Stimulated activated naive CD8-positive, alpha-beta T cell treated with anti-CD3 and anti-CD28 coated beads, Interleukin-15, amount 100 ng/mL, for 72 hours (primary cell): ENCODE data around the gene AKR1C2.
A peak's percentile ranks its signal among the peaks of the same experiment; 100 is the strongest.
"Not testable (repeated sequence)": the region's sequence is repeated elsewhere in the genome, so short reads cannot be mapped to it uniquely, and the experiment has no call there.

Experiments used
- ATAC-seq: fragments of 150-1000 bp; cut with Tn5 transposase; 2 replicates; pipeline ENCODE4 v1.10.0; 2021; ENCODE audit warnings: mild to moderate bottlenecking, moderate library complexity
- DNase-seq, 2 donors: peaks; one replicate each; pipeline ENCODE4 v3.0.0; 2021 to 2022
- H3K27ac Mint-ChIP-seq, 2 donors: one replicate each; pipeline ENCODE4 v1.8.0; 2022; ENCODE audit warnings: mild to moderate bottlenecking in 2 of 2, mixed read lengths in 2 of 2, moderate library complexity in 2 of 2
- H3K27me3 Mint-ChIP-seq: one replicate; pipeline ENCODE4 v1.8.0; 2022; ENCODE audit warnings: mixed read lengths
- H3K4me1 Mint-ChIP-seq: one replicate; pipeline ENCODE4 v1.8.0; 2022; ENCODE audit warnings: mild to moderate bottlenecking, mixed read lengths
- H3K4me3 Mint-ChIP-seq, 2 donors: one replicate each; pipeline ENCODE4 v1.8.0; 2022; ENCODE audit warnings: mild to moderate bottlenecking in 2 of 2, mixed read lengths in 2 of 2, moderate library complexity in 1 of 2
- H3K9me3 Mint-ChIP-seq, 2 donors: one replicate each; pipeline ENCODE4 v1.8.0; 2022; ENCODE audit warnings: mixed read lengths in 2 of 2

Gene AKR1C2

DNA sequence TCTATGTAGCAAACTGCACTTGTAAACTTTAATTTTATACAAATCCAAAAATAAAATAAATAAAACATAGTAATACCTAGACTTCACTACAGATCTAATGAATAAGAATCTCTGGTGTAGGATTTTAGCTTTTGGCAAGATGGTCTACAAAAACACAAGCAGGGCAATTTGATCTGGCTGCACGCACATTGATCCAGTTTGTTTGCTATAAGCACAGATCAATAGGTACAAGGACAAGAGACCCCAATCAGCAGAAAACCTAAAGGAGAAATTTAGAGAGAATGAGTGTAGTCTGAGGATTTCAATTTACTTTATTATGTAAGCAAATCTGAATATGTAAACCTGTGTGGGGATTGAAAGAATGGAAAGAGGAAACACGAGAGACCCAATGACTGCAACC is 7.7 kb upstream of the AKR1C2 start:
- H3K27ac Mint-ChIP-seq, ATAC-seq, H3K27me3 Mint-ChIP-seq, H3K4me1 Mint-ChIP-seq, DNase-seq, H3K9me3 Mint-ChIP-seq, H3K4me3 Mint-ChIP-seq: not testable (repeated sequence)

DNA sequence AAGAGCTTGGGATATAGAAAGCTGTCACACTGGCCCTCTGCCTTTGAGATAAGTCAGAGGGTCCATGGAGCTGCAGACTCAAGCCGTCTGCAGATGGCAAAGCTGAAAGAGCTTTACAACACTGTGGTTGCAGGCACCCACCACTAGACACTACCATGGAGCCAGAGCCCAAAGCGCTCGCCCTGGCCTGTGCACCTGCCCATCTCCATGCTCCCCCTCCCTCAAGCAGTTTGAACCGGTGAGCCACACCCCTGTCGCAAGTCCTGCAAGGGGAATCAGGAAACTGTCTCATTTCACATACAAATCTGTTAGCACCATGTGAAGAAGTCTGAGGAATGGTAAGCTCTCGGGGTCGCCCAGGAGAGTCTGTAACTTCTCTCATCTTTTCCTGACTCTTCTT is 6.4 kb upstream of the AKR1C2 start:
- peak overlapping the region in 1 of 2 donors; percentile 42 for H3K27ac Mint-ChIP-seq
- DNase-seq, H3K4me1 Mint-ChIP-seq, ATAC-seq, H3K27me3 Mint-ChIP-seq, H3K4me3 Mint-ChIP-seq, H3K9me3 Mint-ChIP-seq: not testable (repeated sequence)

DNA sequence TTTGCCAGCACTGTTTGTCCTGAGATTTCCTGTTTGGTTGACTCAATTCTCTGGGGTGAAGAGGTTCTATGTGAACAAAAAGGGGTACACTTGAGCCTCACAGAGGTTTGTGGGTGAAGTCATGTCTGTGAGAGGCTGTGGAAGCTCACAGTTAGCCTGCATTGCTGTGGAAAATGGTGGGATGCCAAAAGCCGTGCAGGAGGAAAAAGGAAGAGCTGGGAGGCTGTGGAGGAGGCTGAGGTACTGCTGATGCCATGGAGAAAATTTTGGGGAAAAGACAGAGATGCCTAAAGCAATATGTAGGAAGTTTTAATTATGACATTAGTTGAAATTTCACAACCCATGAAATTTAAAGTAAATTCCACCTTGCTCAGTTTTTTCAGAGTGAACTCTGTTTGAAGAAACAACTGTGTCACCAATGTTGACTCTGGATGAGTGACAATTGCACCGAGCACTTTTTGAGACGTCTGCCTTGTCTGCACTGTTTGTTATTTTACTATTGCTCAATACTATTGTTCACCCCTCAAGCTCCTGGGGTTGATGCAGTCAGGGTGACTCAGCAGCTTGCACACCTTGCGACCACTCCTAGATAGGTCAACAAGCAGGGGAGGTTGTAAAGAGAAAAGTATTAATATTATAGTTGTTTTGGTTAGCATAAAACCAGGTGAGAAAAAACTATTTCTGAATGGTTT is 5.3 kb upstream of the AKR1C2 start:
- H3K9me3 Mint-ChIP-seq, H3K4me3 Mint-ChIP-seq, H3K4me1 Mint-ChIP-seq, DNase-seq, H3K27ac Mint-ChIP-seq, H3K27me3 Mint-ChIP-seq, ATAC-seq: not testable (repeated sequence)

DNA sequence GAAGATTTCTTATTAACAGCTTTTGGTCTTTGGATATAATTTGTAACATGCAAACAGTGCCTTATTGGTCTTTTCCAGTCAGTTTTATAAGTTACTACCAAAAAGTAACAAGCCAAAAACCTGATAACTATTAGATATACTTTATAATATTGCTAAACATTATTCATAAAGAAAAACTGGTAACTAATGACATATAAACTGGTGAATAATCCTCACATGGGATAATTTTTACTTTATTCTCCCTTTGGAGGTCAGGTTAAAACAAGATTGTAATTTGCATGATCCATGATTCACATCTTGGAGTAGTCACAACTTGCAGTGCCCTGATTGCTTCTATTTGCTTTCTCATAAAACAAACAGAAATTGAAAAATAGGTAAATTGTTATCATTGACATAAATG is 844 bp upstream of the AKR1C2 start:
- H3K27ac Mint-ChIP-seq, H3K4me3 Mint-ChIP-seq, DNase-seq, ATAC-seq, H3K9me3 Mint-ChIP-seq, H3K27me3 Mint-ChIP-seq, H3K4me1 Mint-ChIP-seq: not testable (repeated sequence)

DNA sequence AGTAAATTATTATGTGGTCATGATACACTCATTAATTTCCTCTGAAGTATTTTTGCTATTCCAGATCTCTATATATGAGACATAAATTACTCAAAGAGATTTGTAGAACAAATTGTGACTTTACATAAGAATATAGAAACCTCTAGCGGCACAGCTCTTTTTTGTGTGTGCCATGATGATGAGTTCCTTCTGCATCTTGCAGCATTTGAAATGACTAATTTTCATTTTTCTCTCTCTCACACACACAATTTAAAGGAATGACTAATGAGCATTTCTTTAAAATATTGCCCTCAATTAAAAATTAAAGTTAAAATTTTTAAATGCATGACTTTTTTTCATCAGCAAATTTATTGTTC is 351 bp upstream of the AKR1C2 start:
- not testable (repeated sequence) for H3K27me3 Mint-ChIP-seq, DNase-seq, H3K9me3 Mint-ChIP-seq, H3K4me1 Mint-ChIP-seq, H3K4me3 Mint-ChIP-seq, ATAC-seq, H3K27ac Mint-ChIP-seq

DNA sequence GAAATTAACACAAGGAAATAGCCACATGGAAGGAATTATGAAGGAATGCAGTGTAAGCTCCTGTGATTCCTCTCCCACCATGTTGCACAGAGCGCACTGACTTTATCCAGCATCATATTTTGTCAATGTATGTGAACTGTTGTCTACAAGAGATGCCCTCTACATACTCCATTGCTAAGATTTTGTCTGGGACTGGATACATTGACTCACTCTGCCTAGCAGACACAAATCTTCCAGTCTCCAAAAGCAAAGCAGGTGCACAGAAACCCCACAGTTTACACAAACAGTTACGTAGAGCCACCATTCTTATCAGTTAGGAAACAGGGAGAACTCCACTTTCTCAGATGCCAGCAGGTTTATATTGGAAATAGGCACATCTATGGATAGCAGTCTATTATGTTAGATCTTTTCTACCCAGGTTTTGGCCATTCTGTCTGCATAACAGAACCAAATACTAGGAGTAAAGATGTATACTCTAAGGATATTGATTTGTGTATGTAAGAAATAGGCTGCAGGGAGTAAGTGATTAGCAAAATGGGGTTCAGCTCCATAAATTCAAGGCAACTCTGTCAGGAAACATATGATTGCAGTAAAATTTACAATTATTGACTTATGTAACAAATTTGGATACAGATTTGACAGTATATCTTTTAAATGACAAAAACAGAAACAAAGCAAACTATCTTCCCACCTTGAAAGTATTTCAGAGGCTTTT is 1.5 kb downstream of the AKR1C2 start:
- no peaks in the 10 kb centered on the region for H3K27me3 Mint-ChIP-seq
- ATAC-seq, result no peak

DNA sequence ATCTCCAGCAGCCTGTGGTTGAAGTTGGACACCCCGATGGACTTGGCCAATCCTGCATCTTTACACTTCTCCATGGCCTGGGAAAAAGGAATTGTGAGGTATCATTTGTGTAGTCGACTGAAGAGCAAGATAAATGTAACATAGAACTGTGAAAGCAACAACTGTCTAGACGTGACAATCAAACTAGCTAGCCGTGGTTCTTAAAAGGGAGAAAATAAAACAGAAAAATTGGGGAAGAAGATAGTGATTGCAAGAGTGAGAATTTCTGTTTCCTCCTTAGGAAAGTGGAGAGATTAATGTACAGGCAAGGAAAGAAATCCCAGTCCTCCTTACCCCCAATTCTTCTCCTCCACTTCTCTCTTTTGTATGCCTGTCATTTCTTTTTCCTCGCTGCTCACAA is 5.0 kb downstream of the AKR1C2 start:
- Mint-ChIP-seq H3K4me3 (no peak overlapping the region), H3K27ac (no peak overlapping the region), H3K4me1 (no peaks in the 10 kb centered on the region), H3K27me3 (no peaks in the 10 kb centered on the region), H3K9me3 (no peaks in the 10 kb centered on the region)
- ATAC-seq (no peak), DNase-seq (no peak)

More for the DNA sequence above, 1.5 kb downstream of the AKR1C2 start:
- Mint-ChIP-seq H3K4me1 (no peaks in the 10 kb centered on the region), H3K27ac (no peak overlapping the region), H3K4me3 (no peak overlapping the region), H3K9me3 (no peaks in the 10 kb centered on the region)
- DNase-seq, result no peak

DNA sequence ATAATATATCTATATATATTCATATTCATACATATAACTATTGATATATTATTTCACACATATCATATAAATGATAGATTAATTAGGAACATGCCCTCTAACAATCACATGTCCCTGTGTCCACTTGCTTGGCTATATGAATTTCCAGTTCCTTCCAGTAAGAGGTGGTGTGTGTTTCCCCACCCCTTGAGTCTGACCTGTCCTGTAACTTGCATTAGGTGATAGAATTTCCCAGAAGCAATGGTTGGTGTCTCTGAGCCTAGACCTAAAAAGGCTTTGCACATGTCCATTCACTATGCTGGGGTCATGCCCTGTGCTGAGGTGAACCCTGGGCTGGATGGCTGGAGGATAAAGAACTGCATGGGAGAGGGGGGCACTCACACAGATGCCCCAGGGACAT is 9.4 kb downstream of the AKR1C2 start:
- not testable (repeated sequence) for ATAC-seq, H3K9me3 Mint-ChIP-seq, H3K4me3 Mint-ChIP-seq, H3K4me1 Mint-ChIP-seq, DNase-seq, H3K27me3 Mint-ChIP-seq, H3K27ac Mint-ChIP-seq

DNA sequence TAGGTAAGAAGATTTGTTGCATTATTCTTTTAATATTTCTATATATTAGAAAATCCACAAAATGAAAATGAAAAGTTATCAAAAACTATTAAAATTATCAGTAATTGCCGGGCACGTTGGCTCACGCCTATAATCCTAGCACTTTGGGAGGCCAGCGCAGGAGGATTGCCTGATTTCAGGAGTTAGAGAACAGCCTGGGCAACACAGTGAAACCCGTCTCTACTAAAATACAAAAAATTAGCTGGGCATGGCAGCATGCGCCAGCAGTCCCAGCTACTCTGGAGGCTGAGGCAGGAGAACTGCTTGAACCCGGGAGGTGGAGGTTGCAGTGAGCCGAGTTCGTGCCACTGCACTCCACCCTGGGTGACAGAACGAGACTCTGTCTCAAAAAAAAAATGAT is 11.1 kb downstream of the AKR1C2 start:
- not testable (repeated sequence) for H3K27ac Mint-ChIP-seq, H3K4me3 Mint-ChIP-seq, H3K9me3 Mint-ChIP-seq, H3K4me1 Mint-ChIP-seq, DNase-seq, ATAC-seq, H3K27me3 Mint-ChIP-seq

DNA sequence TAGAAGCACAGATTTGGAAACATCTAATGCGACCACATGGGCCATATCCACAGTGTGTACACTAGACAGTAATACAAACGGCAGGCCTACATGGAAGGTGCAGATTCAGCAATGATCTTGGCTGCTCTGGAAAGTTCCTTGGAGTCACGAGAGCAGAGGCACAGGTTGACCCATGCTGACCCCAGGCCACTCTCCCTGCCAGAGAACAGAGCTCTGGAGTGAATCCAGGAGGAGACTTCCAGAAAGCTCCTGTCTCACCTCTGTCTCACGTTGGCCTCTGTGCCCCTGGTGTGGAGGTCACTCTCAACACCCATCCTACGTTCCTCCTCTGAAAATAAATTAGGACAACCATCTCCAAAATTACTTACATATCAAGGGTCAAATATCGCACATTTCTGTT is 12.2 kb downstream of the AKR1C2 start:
- H3K9me3 Mint-ChIP-seq, H3K4me1 Mint-ChIP-seq, H3K4me3 Mint-ChIP-seq, H3K27me3 Mint-ChIP-seq, H3K27ac Mint-ChIP-seq, ATAC-seq, DNase-seq: not testable (repeated sequence)

DNA sequence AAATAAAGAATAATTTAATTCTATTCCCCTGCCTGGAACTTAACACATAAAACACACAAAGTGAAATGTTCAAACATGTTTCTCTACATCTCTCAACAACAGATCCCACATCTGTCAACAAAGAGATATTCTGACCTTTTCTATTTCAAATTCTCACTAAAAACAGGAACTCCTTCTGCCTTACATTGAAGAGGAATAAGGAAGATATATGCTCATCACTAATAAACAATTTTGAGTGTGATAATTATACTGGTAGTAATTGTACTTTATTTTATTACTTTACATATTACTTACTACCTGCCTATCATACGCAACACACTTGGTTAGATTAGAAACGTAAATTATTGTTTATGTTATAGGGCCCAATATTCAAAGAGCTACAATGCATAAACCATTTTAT is 13.4 kb downstream of the AKR1C2 start:
- H3K4me3 Mint-ChIP-seq, result no peak overlapping the region
- no peak for ATAC-seq
- H3K4me1 Mint-ChIP-seq, result no peaks in the 10 kb centered on the region
- H3K27ac Mint-ChIP-seq, result no peak overlapping the region
- no peaks in the 10 kb centered on the region for H3K9me3 Mint-ChIP-seq
- DNase-seq, result no peak
- no peaks in the 10 kb centered on the region for H3K27me3 Mint-ChIP-seq

DNA sequence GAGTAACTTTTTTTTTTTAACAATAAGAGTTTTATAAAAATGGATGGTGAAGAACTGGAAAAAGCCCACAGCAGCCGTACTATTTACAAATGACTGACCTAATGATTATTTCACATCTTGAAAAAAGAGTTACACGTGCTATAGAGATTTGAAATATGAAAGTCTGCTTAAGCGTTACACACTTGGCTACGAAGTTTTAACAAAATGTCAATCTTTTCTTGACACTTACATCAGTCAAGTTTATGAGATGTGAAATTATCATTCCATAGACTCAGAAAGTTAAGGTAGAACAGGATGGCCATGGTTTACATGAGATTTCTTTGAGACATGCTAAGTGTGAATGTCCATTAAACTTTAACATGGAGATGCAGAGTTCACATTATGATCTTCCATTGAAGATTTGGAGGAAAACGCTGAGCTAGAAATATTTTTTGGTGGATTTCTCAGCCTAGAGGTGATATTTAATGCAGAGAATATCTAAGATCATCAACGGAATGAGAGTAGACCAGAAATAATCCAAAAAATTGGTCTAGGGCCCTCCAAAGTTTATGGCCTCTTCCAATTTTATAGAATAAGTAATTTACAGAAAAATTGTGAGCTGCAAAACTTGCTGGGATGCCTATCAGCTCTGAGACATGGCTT is 15.5 kb downstream of the AKR1C2 start:
- not testable (repeated sequence) for DNase-seq, H3K9me3 Mint-ChIP-seq, H3K27ac Mint-ChIP-seq, H3K27me3 Mint-ChIP-seq, H3K4me3 Mint-ChIP-seq, ATAC-seq, H3K4me1 Mint-ChIP-seq

DNA sequence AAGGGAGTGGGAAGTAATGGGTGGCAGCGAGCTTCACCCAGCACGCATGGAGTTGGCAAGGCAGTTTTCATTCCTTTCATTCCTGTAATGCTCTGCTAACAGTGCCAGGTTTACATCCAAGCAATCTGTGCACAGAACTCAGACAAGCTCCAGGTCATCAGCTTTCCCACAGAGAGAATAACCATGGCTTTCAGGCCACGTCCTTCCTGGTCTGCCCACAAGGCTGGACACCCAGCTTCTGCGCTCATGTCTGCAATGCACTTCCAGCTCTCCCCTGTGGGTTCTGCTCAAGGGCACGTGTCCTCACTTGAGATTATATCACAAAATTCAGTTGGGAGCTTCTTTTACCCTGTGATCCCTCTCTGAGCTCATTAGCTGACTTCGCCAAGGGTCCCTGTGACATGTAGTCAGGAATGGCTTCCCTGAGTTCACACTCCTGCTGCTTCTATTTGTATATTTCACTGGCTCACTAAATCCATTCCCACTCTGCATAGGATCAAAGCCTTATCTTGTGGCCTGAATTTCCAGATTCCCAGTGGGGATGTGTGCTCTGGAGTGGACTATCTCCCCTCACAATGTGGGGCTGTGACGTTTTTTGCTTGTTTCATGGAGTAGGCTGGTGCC is 18.6 kb downstream of the AKR1C2 start:
- peaks cover 7% of the 10 kb centered on the region for H3K4me1 Mint-ChIP-seq
- H3K4me3 Mint-ChIP-seq, result no peak overlapping the region
- DNase-seq (no peak), ATAC-seq (no peak)
- no peak overlapping the region for H3K27ac Mint-ChIP-seq
- H3K27me3 Mint-ChIP-seq, result peaks cover 8% of the 10 kb centered on the region
- H3K9me3 Mint-ChIP-seq, result no peaks in the 10 kb centered on the region

DNA sequence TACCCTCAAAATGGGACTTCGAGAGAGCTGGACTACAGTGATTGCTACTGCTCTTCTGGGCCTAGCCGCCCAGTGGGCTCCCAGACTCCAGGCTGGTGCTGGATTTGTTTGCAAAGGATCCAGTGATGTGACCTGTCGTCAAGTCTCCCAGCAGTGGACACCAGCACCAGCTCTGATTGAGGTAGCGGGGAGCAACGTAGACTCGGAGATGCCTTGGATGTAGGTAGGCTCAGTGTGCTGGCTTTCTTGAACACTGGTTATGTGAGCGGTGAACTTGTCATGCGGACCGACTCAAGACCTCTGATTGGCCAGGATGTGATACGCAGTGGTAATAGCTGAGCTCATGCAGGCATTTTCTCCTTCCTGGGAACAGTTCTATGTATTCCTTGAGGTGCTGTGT is 19.4 kb downstream of the AKR1C2 start:
- ATAC-seq, result peak; percentile 12
- H3K9me3 Mint-ChIP-seq, result no peaks in the 10 kb centered on the region
- H3K27me3 Mint-ChIP-seq, result peaks cover 8% of the 10 kb centered on the region
- H3K27ac Mint-ChIP-seq, result no peak overlapping the region
- peaks cover 7% of the 10 kb centered on the region for H3K4me1 Mint-ChIP-seq
- DNase-seq, result no peak
- no peak overlapping the region for H3K4me3 Mint-ChIP-seq

DNA sequence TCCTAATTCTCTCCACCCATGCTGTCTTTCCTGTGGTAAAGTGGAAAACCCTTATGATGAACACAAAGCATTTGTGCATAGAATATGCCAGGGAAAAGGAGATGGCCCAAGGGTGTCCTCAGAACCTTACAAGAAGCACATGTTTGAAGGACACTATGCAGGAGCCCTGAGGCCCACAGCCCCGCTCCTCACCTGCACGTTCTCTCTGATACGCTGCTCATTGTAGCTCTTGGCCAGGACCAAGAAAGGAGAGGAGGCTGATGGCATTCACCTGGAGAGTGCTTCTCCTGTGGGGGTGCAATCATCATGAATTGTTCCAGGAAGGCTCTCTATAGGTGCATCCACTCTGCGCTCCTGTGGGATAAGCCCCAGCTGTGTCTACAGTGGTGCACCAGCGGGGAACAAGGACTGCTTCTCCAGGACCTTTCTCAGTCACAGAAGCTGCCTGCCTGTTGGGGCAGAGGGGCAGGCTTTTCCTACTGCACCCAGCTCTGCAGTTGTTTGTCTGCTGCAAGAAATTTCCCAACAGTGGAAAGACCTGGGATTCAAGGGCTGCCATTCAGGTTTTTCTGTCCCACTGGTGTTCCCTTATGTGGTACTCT is 19.9 kb downstream of the AKR1C2 start:
- DNase-seq (no peak), ATAC-seq (no peak)
- peaks cover 8% of the 10 kb centered on the region for H3K27me3 Mint-ChIP-seq
- H3K4me1 Mint-ChIP-seq, result peaks cover 7% of the 10 kb centered on the region
- H3K4me3 Mint-ChIP-seq, result no peak overlapping the region
- H3K9me3 Mint-ChIP-seq, result no peaks in the 10 kb centered on the region
- H3K27ac Mint-ChIP-seq, result no peak overlapping the region

DNA sequence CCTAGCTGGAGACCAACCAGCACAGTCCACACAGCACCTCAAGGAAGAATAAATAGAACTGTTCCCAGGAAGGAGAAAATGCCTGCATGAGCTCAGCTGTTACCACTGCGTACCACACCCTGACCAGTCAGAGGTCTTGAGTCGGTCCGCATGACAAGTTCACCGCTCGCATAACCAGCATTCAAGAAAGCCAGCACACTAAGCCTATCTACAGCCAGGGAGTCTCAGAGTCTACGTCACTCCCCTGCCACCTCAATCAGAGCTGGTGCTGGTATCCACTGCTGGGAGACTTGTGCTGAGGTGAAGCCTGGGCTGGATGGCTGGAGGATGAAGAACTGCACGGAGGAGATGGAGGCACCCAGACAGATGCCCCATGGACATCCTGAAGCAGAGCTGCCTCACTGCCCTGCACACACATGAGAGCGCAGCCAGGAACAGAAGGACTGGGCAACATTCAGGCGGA is 20.9 kb downstream of the AKR1C2 start:
- H3K9me3 Mint-ChIP-seq, result no peaks in the 10 kb centered on the region
- no peak for ATAC-seq
- no peak overlapping the region for H3K27ac Mint-ChIP-seq

More for the DNA sequence above, 20.9 kb downstream of the AKR1C2 start:
- DNase-seq, result no peak
- Mint-ChIP-seq H3K4me3 (no peak overlapping the region), H3K4me1 (peaks cover 7% of the 10 kb centered on the region), H3K27me3 (peaks cover 8% of the 10 kb centered on the region)
